Stimulated activated CD8-positive, alpha-beta memory T cell treated with anti-CD3 and anti-CD28 coated beads, Interleukin-4, amount 100 ng/mL, for 48 hours (primary cell): ENCODE measurements around the gene HSBP1.

Source experiments
- DNase-seq: peaks from one replicate; pipeline ENCODE4 v3.0.0-alpha.2; 2020

HSBP1 gene

DNA sequence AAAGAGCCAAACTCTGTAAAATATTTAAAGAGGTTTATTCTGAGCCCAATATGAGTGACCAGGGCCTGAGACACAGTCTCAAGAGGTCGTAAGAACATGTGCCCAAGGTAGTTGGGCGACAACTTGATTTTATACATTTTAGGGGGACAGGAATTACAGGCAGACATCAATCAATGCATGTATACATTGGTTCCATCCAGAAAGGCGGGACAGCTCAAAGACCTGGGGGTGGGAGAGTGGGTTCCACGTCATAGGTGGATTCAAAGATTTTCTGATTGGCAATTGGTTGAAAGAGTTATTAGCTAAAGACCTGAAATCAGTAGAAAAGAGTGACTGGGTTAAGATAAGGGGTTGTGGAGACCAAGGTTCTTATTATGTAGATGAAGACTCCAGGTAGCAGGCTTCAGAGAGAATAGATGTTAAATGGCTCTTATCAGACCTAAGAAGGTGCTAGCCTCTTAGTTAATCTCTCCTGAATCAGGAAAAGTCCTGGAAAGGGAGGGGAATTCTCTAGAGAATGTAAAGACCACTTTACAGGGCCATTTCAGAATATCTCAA is 32.4 kb downstream of the HSBP1 start:
- DNase-seq = no peak

DNA sequence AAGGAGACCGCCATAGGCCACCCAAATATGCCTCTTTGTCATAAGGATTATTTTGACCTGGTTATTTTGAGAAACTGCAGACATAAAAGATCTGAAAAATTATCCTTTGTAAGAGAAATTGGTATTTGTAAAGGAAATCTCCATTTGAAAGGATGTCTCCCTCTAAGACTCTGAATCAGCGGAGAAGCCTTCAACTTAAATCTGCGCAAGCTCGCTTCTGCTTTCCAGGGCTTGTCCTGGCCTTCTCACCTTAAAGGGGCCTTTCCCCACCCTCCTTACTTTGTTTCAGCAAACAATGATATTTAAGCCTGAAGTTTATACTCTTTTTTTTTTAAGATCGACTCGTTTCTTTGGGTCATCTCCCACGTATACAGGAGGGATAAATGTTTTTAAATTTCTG is 34.5 kb downstream of the HSBP1 start:
- DNase-seq = no peak

DNA sequence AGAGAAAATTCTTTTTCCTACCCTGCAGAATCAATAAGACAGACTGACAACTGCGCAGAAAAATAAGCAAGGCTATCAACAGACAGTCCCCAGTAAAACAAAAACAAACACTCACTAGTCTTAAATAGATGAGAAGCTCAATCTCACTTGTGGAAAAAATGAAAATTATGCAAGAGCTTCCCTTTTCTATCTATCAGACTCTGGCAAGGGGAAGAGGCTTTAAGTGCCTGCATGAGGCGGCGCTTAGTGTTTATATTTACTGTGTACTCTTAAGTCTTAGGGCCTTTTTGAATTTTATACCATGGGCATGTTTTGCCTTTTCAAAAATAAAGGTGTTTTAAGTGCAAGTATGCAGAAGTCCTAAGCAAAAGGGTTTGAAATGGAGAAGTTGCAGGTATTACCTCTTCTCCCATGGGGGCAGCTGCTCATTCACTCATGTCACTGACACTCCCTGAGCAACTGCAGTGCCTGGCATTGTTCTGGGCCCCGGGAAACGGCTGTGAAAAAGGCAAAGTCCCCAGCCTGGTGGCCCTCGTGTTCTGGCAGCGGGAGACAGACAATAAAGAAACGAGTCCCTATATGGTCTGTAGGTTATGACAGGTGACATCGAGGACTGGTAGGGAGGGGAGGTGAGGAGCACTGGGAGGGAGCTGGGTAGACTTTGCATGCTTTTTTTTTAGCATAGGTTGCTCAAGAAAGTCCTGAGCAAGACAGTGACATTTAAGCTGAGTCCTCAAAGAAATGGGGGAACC is 35.2 kb downstream of the HSBP1 start:
- no peak for DNase-seq

DNA sequence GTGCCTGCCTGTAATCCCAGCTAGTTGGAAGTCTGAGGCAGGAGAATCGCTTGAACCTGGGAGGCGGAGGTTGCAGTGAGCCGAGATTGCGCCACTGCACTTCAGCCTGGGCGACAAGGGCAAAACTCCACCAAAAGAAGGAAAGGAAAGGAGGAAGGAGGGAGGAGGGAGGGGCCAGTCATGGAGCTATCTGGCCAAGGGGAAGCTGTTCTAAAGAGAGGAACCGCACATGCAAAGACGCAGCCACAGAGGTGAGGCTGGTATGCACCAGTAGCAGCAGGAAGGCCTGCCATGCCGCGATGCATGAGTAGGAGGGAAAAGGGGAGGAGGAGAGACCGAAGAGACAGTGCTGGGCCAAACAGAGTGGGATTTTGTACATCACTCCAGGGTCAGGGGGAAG is 35.9 kb downstream of the HSBP1 start:
- no peak for DNase-seq

DNA sequence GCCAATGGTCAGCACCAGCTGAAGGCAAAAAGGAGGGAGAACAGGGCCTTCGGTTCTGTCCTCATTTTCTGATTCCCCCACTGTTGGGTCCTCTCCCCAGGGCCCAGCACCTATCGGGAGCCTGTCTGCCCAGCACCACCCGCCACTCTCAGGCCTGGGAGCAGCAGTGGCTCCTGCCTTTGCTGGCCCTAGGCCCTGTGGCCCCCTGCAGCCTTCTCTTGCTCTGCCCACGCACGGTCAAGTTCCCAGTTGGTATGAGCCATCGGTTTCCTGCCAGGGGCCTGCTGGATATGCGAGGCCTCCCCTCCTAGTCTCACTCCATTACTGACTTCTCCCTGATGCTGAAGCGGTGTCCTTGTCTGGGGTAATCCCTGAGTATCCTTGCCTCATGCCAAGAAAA is 37.5 kb downstream of the HSBP1 start:
- no peak for DNase-seq

DNA sequence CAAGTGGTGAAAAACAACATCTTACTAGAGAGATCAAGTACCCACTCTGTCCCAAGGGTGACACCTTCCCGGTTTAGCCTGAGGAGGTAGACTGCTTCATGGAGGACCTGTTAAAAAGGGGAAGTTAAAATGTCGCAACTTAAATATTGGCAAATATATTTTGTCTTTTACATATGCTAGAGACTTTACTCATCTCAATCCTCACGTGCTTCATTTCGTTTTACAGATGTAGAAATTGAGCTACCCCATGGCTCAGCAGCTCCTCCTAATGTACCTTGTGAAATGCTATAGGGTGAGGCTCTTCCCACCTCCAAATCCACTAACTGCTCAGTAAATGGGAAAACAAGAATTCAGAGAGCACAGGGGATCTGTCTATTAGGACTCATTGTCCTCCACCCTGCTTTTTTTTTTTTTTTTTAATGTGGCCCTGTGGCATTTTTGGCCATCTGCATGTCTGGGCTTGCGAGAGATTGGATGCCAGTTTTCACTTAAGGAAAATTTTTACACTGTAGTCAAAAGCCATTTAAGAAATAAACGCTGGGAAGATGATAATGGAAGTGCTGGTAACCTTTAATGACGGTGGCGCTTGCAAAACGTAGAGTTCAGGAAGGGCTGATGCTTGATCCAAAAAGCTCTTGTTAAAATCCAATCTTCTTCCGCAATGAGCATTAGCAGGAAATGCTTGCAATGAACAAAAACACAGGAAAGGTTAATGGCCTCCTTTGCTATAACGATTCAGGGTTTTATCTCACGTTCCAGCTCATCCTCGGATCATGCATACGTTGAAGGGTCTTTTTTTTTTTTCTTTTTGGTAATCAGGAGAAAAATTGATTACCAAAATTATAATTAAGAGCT is 39.8 kb downstream of the HSBP1 start:
- DNase-seq = no peak

DNA sequence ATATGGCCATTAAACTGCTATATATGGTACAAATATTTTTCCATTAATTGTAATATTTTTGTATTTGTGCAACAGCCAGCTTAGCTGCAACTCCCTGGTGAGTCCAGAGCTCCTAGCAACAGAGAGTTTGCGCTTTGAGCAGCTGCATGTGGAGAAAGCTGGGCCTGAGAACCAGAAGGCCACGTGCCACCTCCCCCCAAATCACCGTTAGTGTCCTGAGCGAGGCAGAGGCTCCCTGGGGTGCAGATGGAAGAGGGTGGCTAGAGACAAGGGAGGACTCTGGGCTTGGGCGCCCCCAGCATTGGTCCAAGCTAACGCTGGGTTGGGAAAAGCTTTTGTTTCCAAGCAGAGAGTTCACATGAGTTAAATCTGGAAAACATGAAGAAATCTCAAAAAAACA is 41.6 kb downstream of the HSBP1 start:
- DNase-seq = no peak

DNA sequence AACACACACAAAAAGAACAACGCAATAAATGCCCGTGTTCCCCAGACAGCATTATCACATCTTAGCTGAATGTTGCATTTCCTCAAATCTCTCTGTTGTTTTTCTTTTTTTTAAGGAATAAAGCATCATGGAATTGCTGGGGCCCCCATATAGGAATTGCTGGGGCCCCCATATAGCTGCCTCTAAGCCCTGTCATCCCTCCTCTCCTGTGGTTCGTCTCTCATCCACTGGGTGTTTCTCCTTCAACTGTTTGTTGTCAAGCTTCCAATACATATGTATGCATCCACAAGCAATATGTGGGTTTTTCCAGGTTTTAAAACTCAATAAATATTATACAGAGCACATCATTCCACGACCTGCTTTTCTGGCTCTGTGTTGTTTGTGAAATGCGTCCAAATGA is 43.2 kb downstream of the HSBP1 start:
- DNase-seq = no peak

DNA sequence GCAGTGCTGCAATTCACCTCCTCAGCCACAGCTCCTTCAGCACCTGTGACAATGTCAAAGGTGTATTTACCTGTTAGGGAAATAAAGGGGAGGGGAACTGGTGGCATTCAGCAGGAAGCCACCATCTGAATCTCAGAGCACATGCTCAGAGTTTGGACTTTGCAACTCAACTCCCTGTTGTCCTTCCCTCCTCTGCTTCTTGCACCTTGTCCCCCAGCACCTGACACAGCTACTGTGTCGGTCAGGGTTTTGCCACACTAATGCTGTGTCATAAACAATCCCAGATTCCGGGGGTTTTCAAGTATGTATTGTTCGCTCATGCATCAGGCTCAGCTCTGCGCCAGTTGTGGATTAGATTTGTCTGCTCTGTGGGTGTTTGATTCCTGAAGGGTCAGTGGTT is 43.7 kb downstream of the HSBP1 start:
- no peak for DNase-seq

DNA sequence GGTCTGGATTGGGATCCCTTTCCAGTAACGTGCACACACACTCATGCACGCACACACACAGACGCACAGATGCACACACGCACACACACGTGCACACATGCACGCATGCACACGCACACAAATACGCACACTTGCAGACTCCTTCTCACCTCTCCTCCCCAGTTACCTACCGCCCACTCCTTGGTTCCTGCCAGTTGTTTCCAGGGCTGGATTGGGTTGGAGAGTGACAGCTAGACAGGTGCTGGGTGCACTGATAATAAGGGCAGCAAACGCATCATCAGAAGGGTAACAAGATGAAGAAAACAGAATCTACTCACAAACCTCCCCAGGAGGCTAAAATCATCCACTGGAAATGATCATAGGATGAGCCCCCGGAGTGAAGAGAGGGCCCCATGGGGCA is 45.0 kb downstream of the HSBP1 start:
- DNase-seq = no peak

DNA sequence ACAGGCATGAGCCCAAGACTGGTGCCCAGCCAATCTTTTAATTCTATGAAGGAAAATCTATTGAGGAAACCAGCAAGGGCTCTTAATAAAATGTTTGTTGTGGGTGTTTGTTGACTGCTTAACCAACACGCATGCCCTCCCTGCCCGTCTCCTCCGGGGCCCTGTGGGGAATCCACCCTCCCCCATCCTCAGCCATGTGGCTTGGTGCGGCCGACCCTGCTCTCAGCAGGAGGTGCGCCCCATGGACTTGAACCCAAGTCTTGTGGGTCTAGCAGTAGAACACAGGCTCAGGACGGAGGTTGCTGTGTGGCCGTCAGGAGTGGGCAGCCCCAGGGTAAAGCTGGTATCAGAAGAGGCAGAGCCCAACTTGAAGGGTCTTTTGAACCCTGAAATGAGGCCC is 46.1 kb downstream of the HSBP1 start:
- DNase-seq = no peak

DNA sequence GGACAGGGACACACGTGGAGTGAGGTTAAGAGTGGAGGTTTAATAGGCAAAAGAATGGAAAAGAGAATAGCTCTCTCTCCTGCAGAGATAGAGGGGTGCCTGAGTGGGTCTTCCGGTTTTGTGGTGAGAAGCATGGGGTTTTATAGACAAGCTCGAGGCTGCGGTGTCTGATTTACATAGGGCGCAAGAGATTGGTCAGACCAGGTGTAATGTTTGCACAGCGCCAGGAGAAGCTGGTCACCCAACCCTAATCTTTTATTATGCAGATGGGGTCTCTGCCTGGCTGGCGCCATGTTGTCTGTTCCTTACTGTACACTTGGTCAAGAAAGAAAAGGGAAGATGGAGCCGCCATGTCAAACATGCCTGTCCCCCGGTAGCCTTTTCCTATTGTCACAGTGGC is 46.6 kb downstream of the HSBP1 start:
- no peak for DNase-seq

DNA sequence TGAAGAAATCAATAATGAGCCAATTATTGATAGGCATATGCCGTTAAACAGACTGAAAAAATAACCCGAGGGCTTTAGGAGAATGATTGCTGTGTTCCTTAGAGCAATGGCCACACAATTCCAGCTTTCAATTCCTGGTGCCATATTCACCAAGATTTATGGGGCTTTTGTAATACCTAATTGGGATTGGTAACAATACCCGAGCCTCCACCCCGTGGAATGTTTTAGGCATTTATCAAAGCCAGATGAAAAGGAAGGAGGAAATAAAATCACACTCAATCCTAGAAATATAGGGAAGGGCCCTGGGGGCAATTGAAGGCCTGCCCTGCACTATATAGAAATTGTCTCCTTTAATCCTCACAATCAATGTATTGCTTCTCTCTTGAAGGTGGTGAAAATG is 49.0 kb downstream of the HSBP1 start:
- DNase-seq = no peak

DNA sequence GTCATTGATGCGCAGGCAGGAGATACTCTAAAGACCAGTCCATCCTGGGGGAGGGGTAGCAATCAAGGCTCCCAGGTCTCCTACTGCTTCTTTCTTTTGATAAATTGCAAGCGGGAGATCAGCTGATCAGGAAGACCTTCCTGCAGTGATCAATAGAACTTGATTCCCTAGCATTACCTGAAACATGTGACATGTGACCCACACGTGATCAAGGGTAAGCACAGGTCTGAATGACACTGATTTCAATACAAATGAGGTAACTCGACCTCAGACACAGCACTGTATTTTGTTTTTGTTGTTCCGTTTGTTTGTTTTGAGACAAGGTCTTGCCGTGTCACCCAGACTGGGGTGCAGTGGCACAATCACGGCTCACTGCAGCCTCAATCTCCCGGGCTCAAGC is 51.5 kb downstream of the HSBP1 start:
- no peak for DNase-seq

DNA sequence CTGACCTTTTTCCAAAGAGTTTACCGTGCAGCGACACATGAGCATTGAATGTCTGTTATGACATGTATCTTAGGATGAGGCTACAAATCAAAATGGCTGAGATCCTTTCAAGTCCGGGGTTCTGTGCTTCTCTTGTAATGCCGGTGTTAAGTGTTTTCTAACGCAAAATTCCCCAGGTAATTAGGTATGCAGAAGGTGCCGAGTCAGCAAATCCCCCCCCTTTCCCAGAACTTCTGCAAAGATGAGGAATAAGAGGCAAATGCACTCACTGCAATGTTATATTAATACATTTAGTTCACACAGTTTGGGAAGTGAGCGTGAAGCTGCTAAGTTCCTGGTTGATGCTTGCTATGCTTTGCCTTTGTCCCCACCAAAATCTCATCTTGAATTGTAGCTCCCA is 54.9 kb downstream of the HSBP1 start:
- no peak for DNase-seq

DNA sequence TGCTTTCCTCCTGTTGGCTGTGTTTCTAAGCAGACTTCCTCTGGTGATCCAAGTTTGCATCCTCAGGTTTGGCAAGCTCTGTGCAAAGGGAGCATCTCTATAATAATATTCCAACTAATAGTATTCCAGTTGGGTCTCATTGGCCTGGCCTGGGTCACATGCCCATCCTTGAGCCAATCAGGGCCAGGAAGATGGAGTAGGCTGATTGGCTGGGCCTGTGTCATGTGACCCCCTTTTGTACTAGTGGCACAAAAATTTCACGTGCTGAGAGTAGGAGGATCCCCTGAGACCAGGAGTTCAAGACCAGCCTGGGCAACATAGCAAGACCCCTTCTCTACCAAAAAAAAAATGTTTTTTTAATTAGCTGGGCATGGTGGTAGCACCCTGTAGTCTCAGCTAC is 55.9 kb downstream of the HSBP1 start:
- DNase-seq = no peak
